ENCODE data around the gene MEGF8.
A peak's percentile ranks its signal among the peaks of the same experiment; 100 is the strongest.

The MEGF8 gene

DNA sequence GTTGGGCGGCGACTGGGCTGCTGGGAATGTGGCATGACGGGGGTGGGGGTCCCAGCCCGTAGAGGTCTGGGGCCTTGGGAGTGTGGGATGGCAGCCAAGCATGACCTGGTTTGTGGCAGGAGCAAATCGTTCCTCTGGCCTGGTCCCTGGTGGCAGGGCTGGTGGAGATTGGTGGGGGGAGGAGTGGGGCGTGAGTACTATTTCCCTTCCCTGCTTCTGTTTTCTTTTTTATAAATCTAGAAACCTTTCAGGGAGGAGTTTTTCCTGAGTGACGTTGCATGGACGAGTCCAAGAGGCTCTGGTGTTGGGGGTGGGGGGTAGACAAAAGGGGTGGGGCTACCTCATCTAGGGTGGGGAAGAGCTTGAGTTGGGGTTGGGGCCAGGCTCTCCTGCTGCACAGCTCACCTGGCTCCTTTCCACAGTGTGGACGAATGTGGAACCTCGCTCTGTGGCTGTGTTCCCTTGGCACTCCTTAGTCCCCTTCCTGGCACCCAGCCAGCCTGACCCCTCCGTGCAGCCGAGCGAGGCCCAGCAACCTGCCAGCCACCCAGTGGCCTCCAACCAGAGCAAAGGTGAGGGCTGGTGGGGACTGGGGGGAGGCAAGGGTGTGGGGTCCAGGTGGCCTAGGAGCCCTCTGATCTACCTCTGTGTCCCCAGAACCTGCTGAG is 39.0 kb upstream of the MEGF8 start:
- no peak for DNase-seq (ENCODE audit: low read depth in 2 of 2)

DNA sequence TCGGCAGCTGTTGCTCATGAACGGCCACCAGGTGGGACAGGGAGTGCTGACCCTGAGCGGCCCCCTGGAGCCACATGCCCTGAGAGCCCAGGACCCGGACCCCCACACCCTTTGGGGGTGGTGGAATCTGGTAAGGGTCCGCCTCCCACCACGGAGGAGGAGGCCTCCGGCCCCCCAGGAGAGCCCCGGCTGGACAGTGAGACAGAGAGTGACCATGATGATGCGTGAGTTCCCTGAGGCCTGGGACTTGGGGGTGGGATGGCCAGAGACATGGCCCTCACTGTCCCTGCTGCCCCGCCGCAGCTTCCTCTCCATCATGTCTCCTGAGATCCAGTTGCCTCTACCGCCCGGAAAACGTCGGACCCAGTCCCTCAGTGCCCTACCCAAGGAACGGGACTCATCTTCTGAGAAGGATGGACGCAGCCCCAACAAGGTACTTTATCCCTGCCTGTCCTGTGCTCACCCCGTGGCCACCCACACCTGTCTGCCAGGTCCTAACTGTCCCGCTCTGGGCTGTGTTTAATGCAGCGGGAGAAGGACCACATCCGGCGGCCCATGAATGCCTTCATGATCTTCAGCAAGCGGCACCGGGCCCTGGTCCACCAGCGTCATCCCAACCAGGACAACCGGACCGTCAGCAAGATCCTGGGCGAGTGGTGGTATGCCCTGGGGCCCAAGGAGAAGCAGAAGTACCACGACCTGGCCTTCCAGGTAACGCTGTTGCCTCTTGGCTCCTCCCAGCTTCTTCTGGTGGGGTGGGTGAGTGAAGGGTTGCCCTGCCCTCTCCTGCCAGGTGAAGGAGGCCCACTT is 38.2 kb upstream of the MEGF8 start:
- no peak for DNase-seq (ENCODE audit: low read depth in 2 of 2)

DNA sequence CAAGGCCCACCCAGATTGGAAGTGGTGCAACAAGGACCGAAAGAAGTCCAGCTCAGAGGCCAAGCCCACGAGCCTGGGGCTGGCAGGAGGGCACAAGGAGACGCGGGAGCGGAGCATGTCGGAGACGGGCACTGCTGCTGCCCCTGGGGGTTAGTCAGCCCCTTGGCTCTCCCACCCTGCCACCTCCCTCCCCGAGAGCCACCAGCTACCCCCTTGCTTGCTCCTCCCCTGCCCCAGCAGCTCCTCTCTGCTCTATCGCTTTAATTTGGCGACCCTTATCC is 37.7 kb upstream of the MEGF8 start:
- DNase-seq (ENCODE audit: low read depth in 2 of 2): no peak

DNA sequence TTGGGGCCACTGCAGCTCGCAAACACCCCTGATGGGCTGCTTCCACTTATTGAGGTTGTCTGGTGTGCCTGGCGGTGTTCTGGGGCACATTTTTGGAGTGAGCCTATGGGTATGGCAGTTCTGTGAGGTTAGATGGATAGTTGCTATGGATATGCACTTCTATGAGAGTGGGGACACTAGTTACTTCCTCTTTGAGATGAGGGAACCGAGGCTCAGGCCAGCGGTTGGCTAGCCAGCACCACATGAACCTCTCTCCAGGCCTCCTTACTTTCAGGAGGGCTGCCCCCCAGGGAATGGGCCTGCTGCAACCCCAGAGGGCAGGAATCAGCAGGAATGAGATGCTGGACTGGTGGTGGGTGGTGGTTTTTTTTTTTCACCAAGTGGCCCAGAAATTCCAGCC is 37.0 kb upstream of the MEGF8 start:
- DNase-seq (ENCODE audit: low read depth in 2 of 2): no peak

DNA sequence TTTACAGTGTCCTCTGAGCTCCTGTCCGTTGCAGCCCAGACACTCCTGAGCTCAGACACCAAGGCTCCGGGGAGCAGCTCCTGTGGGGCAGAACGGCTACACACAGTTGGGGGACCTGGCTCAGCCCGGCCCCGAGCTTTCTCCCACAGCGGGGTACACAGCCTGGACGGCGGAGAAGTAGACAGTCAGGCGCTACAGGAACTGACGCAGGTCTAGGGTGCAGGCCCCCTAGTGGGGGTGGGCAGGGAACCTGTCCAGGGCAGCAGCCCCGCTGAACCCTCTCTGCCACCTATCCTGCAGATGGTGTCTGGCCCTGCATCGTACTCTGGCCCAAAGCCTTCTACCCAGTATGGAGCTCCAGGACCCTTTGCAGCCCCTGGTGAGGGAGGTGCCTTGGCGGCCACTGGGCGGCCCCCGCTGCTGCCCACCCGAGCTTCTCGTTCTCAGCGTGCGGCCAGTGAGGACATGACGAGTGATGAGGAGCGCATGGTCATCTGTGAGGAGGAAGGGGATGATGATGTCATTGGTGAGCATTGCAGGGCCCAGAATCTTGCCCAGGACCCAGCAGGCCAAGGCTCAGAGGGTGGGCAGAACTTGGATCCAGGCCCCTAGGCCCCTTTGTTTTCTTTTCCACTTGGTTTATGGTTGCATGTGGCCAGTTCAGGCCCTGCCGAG is 36.4 kb upstream of the MEGF8 start:
- no peak for DNase-seq (ENCODE audit: low read depth in 2 of 2)

DNA sequence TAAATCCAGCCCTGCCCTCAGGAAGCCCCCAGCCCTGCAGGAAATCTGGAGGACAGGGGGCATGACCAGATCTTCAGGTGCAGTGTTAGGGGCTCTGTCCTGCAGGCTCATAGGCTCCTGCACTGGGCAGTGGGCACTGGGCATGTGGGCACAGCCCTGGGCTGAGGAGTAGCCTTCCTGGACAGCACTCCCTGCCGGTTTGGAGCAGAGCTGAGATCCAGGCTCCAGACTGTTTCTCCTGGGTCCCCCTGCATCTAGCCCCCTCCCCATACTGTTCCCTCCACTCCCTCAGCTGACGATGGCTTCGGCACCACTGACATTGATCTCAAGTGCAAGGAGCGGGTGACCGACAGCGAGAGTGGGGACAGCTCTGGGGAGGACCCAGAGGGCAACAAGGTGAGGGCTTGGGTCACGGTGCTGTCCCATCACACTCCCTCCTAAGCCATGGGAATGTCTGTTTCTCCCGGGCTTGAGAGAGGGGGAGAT is 35.8 kb upstream of the MEGF8 start:
- no peak for DNase-seq (ENCODE audit: low read depth in 2 of 2)

DNA sequence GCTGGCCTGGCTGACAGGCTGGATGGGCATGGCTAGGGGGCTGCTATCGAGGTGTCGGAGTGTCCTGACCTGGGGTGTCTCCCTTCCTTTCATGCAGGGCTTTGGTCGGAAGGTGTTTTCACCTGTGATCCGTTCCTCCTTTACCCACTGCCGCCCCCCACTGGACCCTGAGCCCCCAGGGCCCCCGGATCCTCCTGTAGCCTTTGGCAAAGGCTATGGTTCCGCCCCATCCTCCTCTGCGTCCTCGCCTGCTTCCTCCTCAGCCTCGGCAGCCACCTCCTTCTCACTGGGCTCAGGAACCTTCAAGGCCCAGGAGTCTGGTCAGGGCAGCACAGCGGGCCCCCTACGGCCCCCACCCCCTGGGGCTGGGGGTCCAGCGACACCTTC is 35.3 kb upstream of the MEGF8 start:
- no peak for DNase-seq (ENCODE audit: low read depth in 2 of 2)

DNA sequence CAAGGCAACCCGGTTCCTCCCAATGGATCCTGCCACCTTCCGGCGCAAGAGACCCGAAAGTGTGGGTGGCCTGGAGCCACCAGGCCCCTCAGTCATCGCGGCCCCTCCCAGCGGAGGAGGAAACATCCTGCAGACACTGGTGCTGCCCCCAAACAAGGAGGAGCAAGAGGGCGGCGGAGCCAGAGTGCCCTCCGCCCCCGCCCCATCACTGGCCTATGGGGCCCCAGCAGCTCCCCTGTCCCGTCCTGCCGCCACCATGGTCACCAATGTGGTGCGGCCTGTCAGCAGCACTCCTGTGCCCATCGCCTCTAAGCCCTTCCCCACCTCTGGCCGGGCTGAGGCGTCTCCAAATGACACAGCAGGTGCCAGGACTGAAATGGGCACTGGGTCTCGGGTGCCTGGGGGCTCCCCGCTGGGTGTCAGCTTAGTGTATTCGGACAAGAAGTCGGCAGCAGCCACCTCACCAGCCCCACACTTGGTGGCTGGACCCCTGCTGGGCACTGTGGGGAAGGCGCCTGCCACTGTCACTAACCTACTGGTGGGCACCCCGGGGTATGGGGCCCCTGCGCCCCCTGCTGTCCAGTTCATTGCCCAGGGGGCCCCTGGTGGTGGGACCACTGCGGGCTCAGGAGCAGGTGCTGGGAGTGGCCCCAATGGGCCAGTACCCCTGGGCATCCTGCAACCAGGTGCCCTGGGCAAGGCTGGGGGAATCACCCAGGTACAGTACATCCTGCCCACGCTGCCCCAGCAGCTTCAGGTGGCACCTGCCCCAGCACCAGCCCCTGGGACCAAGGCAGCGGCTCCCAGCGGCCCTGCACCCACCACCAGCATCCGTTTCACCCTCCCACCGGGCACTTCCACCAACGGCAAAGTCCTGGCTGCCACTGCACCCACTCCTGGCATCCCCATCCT is 34.7 kb upstream of the MEGF8 start:
- peak; percentile 45 to 49 for DNase-seq (ENCODE audit: low read depth in 2 of 2)

DNA sequence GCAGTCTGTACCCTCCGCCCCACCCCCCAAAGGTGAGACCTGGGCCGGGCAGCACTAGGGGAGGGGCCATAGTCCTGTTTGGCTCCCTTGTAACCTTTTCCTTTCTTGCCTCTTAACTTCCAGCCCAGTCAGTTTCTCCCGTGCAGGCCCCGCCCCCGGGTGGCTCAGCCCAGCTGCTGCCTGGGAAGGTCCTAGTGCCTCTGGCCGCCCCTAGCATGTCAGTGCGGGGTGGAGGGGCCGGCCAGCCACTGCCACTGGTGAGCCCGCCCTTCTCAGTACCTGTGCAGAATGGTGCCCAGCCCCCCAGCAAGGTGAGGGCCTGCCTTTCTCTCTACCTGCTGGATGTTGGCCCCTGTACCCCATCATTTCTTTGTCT is 34.0 kb upstream of the MEGF8 start:
- DNase-seq (ENCODE audit: low read depth in 2 of 2): no peak

DNA sequence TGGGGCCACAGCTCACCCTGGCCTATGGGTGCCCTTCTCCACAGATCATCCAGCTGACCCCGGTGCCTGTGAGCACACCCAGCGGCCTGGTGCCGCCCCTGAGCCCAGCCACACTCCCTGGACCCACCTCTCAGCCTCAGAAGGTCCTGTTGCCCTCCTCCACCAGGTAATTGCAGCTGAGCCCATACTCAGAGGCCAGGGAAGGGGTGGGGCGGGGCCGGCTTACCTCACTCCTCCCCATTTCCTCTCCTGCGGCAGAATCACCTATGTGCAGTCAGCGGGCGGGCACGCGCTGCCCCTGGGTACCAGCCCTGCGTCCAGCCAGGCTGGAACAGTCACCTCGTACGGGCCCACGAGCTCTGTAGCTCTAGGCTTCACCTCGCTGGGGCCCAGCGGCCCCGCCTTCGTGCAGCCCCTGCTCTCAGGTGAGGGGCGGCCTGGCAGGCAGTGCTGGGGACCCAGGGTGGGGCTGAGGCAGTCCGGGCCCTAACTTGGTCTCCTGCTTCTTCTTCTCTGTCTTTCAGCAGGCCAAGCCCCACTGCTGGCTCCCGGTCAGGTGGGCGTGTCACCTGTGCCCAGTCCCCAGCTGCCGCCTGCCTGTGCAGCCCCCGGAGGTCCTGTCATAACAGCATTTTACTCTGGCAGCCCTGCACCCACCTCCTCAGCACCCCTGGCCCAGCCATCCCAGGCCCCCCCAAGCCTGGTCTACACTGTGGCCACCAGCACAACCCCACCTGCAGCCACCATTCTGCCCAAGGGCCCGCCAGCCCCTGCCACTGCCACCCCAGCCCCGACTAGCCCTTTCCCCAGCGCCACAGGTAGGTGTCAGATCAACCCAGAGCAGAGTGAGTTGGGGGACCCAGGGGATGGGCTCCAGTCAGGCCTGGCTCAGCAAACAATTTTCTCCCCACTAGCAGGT is 33.1 kb upstream of the MEGF8 start:
- DNase-seq (ENCODE audit: low read depth in 2 of 2): no peak

DNA sequence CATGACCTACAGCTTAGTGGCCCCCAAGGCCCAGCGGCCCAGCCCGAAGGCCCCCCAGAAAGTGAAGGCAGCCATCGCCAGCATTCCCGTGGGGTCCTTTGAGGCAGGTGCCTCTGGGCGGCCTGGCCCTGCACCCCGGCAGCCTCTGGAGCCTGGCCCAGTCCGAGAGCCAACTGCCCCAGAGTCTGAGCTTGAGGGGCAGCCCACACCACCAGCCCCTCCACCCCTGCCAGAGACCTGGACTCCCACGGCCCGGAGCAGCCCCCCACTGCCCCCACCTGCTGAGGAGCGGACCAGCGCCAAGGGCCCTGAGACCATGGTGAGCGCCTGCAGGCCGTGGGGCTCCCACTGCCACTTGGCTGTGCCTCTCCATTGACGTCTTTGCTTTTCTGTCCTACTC is 32.5 kb upstream of the MEGF8 start:
- DNase-seq (ENCODE audit: low read depth in 2 of 2): no peak

DNA sequence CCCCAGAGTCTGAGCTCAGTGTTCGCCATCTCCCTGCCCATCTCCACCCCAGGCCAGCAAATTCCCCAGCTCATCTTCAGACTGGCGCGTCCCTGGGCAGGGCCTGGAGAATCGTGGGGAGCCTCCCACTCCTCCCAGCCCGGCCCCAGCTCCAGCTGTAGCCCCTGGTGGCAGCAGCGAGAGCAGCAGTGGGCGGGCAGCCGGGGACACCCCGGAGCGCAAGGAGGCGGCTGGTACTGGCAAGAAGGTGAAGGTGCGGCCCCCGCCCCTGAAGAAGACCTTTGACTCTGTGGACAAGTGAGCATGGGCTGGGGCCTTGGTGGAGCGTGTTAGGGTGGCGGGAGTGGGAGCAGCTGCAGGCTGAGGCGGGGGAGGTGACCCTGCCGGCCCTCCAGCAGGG is 31.9 kb upstream of the MEGF8 start:
- no peak for DNase-seq (ENCODE audit: low read depth in 2 of 2)

DNA sequence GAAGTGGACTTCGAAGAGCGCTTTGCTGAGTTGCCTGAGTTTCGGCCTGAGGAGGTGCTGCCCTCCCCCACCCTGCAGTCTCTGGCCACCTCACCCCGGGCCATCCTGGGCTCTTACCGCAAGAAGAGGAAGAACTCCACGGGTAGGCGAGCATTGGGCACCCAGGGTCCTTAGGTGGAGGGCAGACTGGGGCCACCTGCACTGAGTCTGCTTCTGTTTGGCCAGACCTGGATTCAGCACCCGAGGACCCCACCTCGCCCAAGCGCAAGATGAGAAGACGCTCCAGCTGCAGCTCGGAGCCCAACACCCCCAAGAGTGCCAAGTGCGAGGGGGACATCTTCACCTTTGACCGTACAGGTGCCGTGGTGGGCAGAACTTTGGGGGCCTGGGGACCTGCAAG is 31.5 kb upstream of the MEGF8 start:
- DNase-seq (ENCODE audit: low read depth in 2 of 2): no peak

DNA sequence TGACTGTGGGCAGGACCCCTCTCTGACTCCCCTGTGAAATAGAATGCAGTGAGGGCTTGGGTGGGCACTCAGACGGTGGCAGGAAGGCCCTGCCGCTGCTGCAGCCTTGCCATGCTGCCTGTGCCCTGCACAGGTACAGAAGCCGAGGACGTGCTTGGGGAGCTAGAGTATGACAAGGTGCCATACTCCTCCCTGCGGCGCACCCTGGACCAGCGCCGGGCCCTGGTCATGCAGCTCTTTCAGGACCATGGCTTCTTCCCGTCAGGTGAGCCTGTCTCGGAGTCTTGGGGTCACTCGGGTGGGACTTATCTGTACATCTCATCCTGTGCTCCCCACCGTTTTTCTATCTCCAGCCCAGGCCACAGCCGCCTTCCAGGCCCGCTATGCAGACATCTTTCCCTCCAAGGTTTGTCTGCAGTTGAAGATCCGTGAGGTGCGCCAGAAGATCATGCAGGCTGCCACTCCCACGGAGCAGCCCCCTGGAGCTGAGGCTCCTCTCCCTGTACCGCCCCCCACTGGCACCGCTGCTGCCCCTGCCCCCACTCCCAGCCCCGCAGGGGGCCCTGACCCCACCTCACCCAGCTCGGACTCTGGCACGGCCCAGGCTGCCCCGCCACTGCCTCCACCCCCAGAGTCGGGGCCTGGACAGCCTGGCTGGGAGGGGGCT is 30.8 kb upstream of the MEGF8 start:
- DNase-seq (ENCODE audit: low read depth in 2 of 2): no peak

DNA sequence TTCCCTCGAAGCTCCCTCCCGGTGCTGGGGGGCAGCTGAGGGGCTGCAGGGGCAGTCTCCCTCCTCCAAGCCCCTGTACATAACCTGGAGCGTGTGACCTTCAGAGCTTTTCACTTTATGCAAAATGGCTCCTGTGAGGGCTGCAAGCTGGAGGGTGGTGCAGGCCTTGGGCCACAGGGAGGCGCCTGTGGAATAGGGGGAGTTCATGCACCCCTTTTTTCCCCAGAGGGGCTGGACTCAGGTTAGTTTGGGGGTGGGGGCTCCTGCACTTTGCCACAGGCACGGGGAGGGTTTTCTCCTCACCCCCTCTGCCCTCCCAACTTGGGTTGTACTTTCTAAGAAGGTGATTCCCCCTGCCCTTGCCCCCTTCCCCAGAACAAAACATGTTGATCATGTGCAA is 30.1 kb upstream of the MEGF8 start:
- no peak for DNase-seq (ENCODE audit: low read depth in 2 of 2)

DNA sequence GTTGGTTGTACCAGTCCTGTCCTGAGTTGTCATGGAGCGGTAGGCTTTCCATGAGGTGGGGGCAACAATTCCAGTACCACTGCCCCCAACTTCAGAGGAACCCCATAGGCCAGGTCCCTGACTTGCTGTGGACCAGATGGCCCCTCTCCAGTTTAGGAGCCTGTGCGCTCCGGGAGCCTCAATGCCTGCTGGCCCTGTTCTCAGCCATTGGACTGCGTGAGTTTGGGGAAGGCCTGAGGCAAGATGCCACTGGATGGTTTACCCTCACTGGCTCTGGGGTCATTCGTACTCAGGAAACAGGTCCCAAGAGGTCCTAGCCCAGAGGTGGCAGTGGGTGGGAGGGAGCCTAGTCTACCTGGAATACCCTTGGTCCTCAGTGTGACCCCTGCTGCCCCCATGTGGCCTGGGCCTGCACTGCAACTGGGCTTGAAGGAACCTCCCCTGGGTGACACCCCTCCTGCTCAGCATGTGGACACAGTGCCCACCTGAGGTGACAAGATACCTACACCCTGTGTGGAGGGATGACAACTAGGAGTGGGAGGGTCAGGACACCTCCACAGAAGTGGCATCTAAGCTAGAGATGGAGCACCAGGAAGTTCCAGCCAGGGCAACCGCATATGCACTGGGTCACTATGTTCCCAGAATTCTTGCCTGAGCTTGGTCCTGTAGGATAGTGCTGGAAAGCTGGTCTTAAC is 29.5 kb upstream of the MEGF8 start:
- peak; percentile 89 to 92 for DNase-seq (ENCODE audit: low read depth in 2 of 2)

DNA sequence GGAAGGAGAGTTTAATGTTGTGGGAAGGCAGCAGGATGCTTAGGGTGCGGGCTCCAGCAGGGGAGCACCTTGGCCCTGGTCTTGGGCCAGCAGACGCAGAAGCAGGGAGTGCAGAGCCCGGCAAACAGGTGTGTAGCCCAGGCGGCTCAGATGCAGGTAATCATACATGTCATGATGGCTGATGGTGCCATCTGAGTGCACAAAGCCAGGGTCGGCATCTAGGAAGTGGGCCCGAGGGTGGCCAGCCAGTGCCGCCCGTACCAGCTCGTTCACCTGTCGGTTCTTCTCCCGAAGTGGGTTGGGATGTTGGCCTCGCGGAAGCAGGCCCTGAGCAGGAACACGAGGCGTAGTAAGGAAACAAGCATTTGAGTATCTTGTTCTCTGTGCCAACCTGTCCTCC is 28.4 kb upstream of the MEGF8 start:
- no peak for DNase-seq (ENCODE audit: low read depth in 2 of 2)

DNA sequence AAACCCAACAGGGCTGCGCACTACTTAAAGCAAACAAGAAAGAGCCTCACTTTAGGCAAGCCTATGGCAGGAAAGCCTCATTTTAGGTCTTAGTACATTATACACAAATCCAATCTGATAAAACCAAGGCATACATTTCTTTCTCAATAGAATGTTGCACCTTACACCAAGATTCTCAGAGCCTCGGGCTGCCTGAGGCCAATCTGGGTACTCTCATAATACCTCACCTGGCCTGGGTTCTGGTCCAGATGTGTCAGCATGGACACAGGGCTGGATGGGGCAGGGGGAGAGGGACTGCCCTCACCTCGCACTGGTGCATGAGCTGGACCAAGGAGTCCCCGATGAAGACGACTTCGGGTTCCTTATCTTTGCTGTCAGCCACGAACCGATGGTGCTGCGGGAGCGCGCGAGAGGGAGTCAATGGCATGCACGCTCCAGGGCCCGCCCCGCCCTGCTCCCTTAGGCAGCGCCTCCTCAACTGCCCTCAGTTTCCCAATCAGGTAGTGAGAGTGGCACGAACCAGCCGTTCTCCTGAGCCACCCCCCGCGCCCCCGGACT is 23.7 kb upstream of the MEGF8 start, which contains the start of gene PRR19:
TSS of gene PRR19 (plus strand) at position 487 of the 558 bp plus-strand sequence. CDS start 7,453 bp downstream, outside the sequence.
- no peak for DNase-seq (ENCODE audit: low read depth in 2 of 2)

DNA sequence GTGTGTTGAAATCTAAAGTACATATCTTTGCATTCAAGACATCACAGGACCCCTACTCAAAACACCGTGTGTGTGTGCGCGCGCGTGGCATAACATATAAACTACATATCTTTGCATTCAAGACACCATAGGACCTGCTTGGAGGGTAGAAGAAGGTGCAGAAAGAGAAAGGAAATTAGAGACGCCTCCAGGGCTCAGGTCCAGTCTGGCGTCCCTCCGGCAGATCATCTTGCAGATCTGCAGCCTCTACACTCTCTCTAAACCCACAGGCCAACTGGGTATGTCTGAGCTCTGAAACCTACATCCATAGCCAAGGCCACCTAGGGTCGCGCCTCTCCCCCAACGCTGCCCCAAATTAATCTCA is 22.4 kb upstream of the MEGF8 start:
- DNase-seq (ENCODE audit: low read depth in 2 of 2): no peak
